ENCODE data around the gene GTF3C5.

DNA sequence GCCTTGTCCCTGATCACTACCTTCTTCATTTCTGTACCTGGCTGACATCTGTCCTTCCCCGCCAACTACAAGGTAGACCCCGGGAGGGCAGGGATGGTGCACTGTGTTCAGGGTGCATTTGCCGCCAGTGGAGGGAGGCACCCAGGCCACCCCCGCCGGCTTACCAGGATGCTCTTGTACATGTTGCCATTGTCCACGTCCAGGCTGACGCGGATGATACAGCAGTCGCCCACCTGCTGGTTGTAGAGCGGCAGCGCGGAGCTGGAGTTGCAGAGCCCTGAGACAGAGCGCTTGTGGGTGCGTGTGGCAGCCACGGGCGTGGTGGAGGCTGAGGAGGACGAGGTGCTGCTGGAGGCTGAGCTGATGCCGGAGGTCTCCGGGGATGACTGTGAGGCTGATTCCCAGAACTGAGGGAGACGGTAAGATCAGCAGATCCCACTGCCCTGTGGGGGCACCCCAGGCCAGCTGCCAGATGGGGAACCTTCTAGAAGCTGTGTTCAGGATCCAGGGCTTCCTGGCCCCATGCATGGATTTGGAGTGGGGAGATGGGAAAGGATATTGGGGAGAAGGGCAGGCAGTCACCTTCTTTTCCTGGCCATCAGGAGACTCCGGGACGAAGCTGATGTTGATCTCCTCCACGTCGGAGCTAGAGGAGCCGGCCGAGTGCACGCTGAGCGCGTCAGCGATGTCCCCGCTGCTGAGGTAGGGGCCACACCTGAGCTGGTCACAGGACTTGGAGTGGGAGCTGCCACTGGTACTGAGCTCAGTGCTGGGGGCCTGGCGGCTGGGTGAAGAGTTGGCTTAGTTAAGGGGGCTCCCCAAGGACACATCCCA lies 70.8 kb downstream of the GTF3C5 start:
- TF ChIP-seq CTCF (IDR thresholded peaks at IDR 0.05) (no peak), POLR2A (IDR thresholded peaks at IDR 0.05) (no peak)

Data from ovary (tissue), 3 donors.